Measurements from ENCODE around the gene IFNAR2.
A peak's percentile ranks its signal among the peaks of the same experiment; 100 is the strongest.

IFNAR2 gene

GRCh38 chr21:33267250-33267649, 37.5 kb downstream of the IFNAR2 start:
- DNase-seq (ENCODE audit: low read depth), result no peak

GRCh38 chr21:33268393-33268736, 38.6 kb downstream of the IFNAR2 start:
- DNase-seq (ENCODE audit: low read depth), result no peak

- no peak for DNase-seq (ENCODE audit: low read depth)
These were observed 39.2 kb downstream of the IFNAR2 start for GRCh38 chr21:33268737-33269441.

- no peak for DNase-seq (ENCODE audit: low read depth)
These were observed 41.2 kb downstream of the IFNAR2 start for GRCh38 chr21:33270986-33271385.

GRCh38 chr21:33273044-33273443, 43.3 kb downstream of the IFNAR2 start:
- DNase-seq (ENCODE audit: low read depth), result no peak

GRCh38 chr21:33278721-33279120, 49.0 kb downstream of the IFNAR2 start:
- DNase-seq (ENCODE audit: low read depth), result peak; percentile 27

- DNase-seq (ENCODE audit: low read depth), result no peak
These were observed 49.6 kb downstream of the IFNAR2 start for GRCh38 chr21:33279330-33279820.

Measured in fibroblast of the conjunctiva (primary cell).